HG03097 (cell line): ENCODE data around the gene SMCO2.

Experiments used
- ATAC-seq: cut with Tn5 transposase; IDR thresholded peaks from one replicate; pipeline ENCODE4 v1.9.1; 2021; ENCODE audit not compliant: unreplicated experiment, low FRiP score

The SMCO2 gene

DNA sequence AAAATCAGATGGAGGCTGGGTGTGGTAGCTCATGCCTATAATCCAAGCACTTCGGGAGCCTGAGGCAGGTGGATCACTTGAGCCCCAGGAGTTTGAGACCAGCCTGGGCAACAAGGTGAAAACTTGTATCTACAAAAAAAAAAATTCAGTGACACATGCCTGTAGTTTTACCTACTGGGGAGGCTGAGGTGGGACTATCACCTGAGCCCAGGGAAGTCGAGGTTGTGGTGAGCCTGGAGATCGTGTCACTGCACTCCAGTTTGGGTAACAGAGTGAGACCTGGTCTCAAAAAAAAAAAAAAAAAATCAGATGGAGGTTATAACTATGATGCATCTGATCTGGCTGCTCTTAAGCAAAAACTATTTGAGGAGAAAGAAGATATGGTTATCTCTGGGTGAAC, 50.9 kb downstream of the SMCO2 start:
- ATAC-seq, result no peak

- ATAC-seq, result peak; percentile 76
Measured at GRCh38 chr12:27498149-27498548, 51.6 kb downstream of the SMCO2 start.

- ATAC-seq, result no peak
Measured at GRCh38 chr12:27498761-27499160, 52.2 kb downstream of the SMCO2 start.

GRCh38 chr12:27499377-27499776, 52.8 kb downstream of the SMCO2 start:
- ATAC-seq, result no peak

DNA sequence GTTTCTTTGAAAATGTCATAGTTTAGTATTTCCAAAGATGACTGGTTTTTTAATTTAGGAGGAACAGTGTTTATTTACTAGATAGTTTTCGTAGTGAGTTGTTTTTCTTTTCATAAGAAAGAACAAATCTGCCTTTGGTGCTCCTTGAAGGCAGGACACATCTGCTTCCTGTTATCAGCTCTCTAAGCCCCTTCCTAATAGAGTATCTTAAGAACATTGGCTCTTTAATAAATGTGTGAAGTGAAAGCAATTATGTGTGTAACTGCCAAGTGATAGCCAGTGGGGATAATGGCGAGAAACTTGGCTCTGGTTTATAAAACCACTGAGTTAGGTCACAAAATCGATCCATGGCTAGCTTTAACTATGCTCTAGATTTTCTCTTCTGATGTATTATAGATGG, 54.0 kb downstream of the SMCO2 start:
- ATAC-seq, result no peak

DNA sequence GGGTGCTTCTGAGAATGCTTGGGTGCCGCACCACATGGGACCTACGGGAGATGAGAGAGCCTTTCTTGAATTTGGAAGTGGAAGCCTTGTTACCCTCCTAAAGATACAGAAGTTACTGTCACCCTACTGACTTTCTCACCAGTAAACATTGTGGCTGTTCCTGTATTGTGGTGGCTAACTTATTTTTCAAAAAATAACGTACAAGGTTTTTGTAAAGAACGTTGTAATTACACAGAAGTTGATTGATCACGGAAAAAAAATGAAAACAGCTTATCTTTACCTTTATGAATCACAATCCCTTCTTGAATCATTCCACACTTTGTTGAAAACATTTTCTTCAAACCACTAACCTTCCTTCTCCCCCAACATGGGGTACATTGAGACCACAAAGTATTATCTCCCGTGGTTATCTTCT, 55.5 kb downstream of the SMCO2 start:
- ATAC-seq, result no peak

GRCh38 chr12:27504507-27504906, 58.0 kb downstream of the SMCO2 start:
- no peak for ATAC-seq

DNA sequence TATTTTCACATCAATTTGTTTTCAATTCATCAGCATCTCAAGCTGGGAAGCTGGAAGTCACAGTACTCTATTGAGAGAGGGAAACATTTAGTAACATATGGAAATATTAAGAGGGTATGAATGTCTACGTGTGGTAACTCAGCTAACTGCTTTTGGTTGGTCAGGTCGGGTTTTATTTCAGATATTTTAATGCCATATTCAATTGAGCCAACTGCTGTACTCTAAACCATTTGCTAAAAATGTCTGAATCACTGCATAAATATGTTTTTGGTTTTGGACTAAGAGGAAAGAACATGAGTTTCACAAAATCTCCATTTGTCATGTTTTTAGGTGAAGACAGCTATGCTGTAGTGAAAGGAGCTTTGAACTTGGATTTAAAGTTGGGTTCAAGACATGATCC, 58.6 kb downstream of the SMCO2 start:
- ATAC-seq, result no peak

GRCh38 chr12:27505761-27506160, 59.2 kb downstream of the SMCO2 start:
- no peak for ATAC-seq

DNA sequence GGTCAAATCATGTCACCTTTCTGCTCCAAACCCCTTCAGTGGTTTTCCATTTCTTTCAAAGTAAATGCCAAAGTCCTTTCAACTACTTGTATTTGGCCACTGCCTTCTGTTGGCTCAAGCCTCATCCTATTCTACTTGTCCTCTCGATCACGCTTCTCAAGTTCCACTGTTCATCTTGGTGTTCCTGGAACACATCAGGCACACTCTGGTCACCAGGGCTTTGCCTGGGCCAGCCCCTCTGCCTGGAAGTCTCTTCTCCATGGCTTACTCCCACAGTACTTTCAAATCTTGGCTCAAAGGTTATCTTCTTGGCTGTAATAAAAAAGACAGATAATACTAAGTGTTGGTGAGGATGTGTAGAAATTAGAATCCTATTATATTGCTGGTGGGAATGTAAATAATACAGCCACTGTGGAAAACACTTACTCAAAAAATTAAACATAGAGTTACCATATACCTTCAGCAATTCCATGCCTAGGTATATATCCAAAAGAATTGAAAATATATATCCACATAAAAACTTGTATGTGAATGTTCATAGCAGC, 60.2 kb downstream of the SMCO2 start:
- ATAC-seq, result no peak

DNA sequence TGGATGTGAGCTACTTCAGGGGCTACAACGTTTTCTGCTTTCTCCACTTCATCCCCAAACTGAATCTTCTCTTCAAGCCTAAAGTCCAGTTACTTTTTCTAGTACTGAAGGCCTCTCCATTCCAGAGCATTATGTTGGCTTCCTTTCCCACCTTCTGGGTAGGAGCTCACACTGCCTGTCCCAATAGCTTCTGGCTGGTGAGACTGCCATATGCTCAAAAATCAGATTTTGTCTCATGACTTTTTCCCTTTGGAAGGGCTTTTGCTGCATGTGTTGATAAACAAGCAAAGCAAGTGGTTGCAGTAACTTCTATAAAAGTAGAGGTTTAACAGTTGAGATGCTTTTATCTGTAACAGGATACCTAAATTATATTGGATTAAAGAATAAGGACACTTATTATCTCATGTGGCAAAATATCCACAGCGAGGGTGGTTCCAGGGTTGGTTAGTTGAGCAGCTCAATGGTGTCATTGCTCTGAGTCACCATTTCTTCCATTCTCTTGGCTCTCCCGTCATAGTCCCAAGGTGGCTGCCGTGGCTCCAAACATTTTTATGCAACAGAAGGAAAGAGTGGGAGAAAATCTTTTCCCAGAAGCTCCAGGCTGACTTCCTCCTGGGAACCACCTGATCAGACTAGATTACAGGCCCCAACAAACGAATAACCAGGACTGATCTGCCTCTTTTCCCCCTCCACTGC, 62.3 kb downstream of the SMCO2 start:
- ATAC-seq, result no peak

DNA sequence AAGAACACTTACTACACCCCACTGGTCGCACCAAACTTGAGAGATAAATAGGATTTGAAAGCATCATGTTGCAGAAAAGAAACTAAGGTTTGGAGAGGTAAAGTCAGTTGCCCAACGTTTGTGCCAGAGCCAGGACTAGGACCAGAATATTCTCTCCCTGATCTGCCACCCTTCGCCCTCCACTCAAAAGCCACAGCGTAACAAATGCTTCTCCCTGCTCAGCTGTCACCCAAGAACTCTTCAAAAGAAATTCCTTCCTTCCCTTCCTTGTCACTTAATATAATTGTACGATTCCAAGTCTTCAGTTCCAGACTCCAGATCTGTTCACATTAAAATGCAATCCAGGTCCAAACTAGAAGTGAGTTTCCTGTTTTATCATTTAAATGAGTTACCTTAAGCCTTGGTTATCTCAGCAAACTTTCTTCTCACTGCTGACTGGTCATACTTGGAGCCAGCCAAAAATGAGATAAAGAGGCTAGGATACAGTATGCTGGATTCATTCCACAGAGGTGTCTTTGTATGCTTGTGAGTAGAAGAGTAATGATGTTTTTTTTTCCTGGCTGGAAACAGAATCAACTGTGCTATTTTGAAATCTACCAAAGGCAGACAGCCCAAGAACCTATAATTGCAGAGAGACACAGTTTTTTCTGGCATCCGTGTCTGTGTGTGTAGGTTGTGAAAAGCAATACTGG, 64.6 kb downstream of the SMCO2 start:
- no peak for ATAC-seq

DNA sequence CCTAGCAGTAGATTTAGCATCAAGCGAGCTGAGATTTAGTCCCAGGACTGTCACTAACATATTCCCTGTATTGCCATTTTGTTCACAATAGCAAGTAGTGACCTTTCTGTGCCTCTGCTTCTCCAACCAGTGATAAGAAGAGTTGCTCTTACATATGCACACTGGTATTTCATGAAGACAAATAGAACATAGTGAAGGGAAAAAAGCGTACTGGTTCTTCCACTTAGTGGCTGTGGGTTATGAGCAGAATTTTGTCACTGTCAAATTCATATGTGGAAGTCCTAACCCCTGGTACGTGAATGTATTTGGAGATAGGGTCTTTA, 65.1 kb downstream of the SMCO2 start:
- ATAC-seq, result no peak

- ATAC-seq, result no peak
Measured at GRCh38 chr12:27513155-27513824, 66.8 kb downstream of the SMCO2 start.

GRCh38 chr12:27515671-27516070, 69.1 kb downstream of the SMCO2 start:
- ATAC-seq, result no peak

- no peak for ATAC-seq
Measured at GRCh38 chr12:27516625-27517024, 70.1 kb downstream of the SMCO2 start.

DNA sequence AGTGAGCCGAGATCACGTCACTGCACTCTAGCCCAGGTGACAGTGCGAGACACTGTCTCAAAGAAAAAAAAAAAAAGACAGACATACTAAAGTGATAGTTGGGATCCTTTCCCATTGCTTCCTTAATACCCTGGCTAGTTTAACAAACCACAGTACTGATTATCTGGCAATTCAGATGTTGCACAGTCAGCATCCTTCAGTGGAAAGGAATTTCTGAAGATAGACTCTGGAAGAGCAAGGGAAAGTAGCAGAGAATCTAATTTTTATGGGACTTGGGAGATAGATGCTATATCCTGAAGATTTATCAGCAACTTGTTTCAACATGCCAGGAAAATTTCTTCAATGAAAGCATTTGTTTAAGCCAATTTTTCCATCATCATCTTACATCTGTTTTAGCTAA, 71.0 kb downstream of the SMCO2 start:
- no peak for ATAC-seq

GRCh38 chr12:27517961-27518665, 71.6 kb downstream of the SMCO2 start:
- no peak for ATAC-seq

GRCh38 chr12:27521066-27521465, 74.5 kb downstream of the SMCO2 start:
- no peak for ATAC-seq

DNA sequence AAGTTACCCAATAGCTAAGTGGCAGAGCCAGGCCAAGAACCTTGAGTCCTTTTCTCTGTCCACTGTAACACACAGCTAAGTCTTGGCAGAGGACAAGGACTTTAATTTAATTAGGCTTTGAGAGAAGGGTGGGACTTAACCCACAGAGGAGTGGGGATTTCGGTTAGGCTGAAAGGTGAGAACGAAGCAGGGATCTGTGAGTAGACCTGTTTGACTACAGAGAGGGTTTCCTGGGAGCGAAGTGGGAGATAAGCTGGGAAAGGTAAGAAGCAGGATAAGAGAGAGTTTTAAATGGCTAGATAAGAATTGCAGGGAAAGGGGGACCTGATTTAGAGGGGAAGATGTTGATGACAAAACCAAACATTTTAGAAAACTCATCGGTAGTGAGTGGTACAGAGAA, 75.4 kb downstream of the SMCO2 start:
- no peak for ATAC-seq

GRCh38 chr12:27523305-27523641, 76.7 kb downstream of the SMCO2 start:
- ATAC-seq, result peak; percentile 5
